HepG2 (cell line): Measurements from ENCODE around the gene C1RL. TPM values are rescaled to one million over a fixed set of nuclear protein-coding genes. Genes with fewer than 3 reads are reported as not detected.
A peak's percentile ranks its signal among the peaks of the same experiment; 100 is the strongest.

Experiments
- AFF4 ChIP-seq: sonication (generic); formaldehyde crosslinking; IDR thresholded peaks from 2 replicates; pipeline ENCODE4 v1.4.0; 2020; ENCODE audit warnings: missing genetic modification reagents
- ASH2L ChIP-seq: fragments of 300-600, 200-600 bp; sonication (generic); IDR thresholded peaks from 2 replicates; pipeline ENCODE4 v1.7.0; 2017; ENCODE audit warnings: low read depth, mild to moderate bottlenecking, moderate library complexity, mixed read lengths, low read length; ENCODE audit not compliant: insufficient read length
- CBX2 ChIP-seq, 2 experiments: fragments of 200-600 bp in 1 of 2; sonication (generic); formaldehyde crosslinking in 1 of 2; IDR thresholded peaks; 2 replicates each; pipeline versions ENCODE4 v1.7.0 to v1.8.1; 2018 to 2022; ENCODE audit warnings: low read depth in 2 of 2, low read length in 1 of 2, mild to moderate bottlenecking in 1 of 2, missing genetic modification reagents in 1 of 2
- HNF1A ChIP-seq, 2 experiments: sonication (generic) in 1 of 2; formaldehyde crosslinking in 1 of 2; IDR thresholded peaks; 2 replicates each; pipeline versions ENCODE4 v1.4.0 to v1.6.1; 2016 to 2020; ENCODE audit warnings: borderline replicate concordance in 1 of 2, low read depth in 1 of 2, mild to moderate bottlenecking in 1 of 2, missing genetic modification reagents in 1 of 2
- HNF4A ChIP-seq: sonication (generic); formaldehyde crosslinking; IDR thresholded peaks from 2 replicates; pipeline ENCODE4 v1.4.0; 2020; ENCODE audit warnings: missing genetic modification reagents
- MAFG ChIP-seq: sonication (generic); formaldehyde crosslinking; IDR thresholded peaks from 2 replicates; pipeline ENCODE4 v1.5.1; 2020; ENCODE audit warnings: mild to moderate bottlenecking, missing genetic modification reagents
- MEF2D ChIP-seq: sonication (generic); formaldehyde crosslinking; IDR thresholded peaks from 2 replicates; pipeline ENCODE4 v1.5.1; 2020; ENCODE audit warnings: mild to moderate bottlenecking, missing genetic modification reagents
- NCOA2 ChIP-seq: sonication (generic); formaldehyde crosslinking; IDR thresholded peaks from 2 replicates; pipeline ENCODE4 v1.8.0; 2022; ENCODE audit warnings: inconsistent platforms
- RXRB ChIP-seq: IDR thresholded peaks from 2 replicates; pipeline ENCODE4 v1.6.1; 2016; ENCODE audit warnings: borderline replicate concordance, missing genetic modification reagents, missing compliant biosample characterization
- THAP11 ChIP-seq: IDR thresholded peaks from 2 replicates; pipeline ENCODE4 v1.6.1; 2016; ENCODE audit warnings: missing biosample characterization, missing genetic modification reagents
- ZBTB26 ChIP-seq: IDR thresholded peaks from 2 replicates; pipeline ENCODE4 v1.6.1; 2016; ENCODE audit warnings: missing compliant biosample characterization, missing genetic modification reagents, borderline replicate concordance
- ZFP91 ChIP-seq: sonication (generic); formaldehyde crosslinking; IDR thresholded peaks from 2 replicates; pipeline ENCODE4 v1.9.0; 2022; ENCODE audit warnings: missing genetic modification reagents, mild to moderate bottlenecking, borderline replicate concordance
- ZNF616 ChIP-seq: sonication (generic); formaldehyde crosslinking; IDR thresholded peaks from 2 replicates; pipeline ENCODE4 v1.5.0; 2020; ENCODE audit warnings: low read depth, mild to moderate bottlenecking, missing genetic modification reagents
- ZNF639 ChIP-seq: conservative IDR thresholded peaks from 2 replicates; pipeline ENCODE4 v1.6.1; 2018; ENCODE audit warnings: missing genetic modification reagents
- polyA plus RNA-seq, 8 experiments: library from polyadenylated mRNA; depleted of rRNA in 3 of 8; stranded (reverse) in 7 of 8; unstranded in 1 of 8; fragments of >200 nt; fragmentation: Illumina TruSeq in 4 of 8; extraction: Trizol in 4 of 8; gene quantifications; 2 replicates each; pipeline versions ENCODE4 v1.2.1 to v1.2.3, GENCODE V29; 2011 to 2016; ENCODE audit warnings: low read depth in 4 of 8, missing spikeins in 1 of 8, mixed read lengths in 1 of 8; ENCODE audit not compliant: insufficient read depth in 1 of 8
- total RNA-seq, 5 experiments: library from RNA; depleted of rRNA; stranded (reverse); fragments of >200 nt; fragmentation: Illumina TruSeq; extraction: Trizol; gene quantifications; 2 replicates each; pipeline ENCODE4 v1.2.3, GENCODE V29; 2016; ENCODE audit warnings: low read depth in 1 of 5

Gene C1RL
- total and polyA plus RNA-seq, 2 of the 13 experiments (the other 11 are each of a cell fraction or from before 2014, with no cell fraction given), result 28.9 to 53.1 TPM

- 0 out of 2 replicates have a peak, but pooled peaks have one; percentile 33 for TF ChIP-seq ZBTB26 (CRISPR knock-in tag)
- TF ChIP-seq ZFP91 (CRISPR knock-in tag), result peak; percentile 35
- TF ChIP-seq ASH2L, result peak; percentile 5
- TF ChIP-seq CBX2 (IDR thresholded peaks at IDR 0.05; ENCODE audit: low read depth, low read length), result no peak
- TF ChIP-seq CBX2 (CRISPR knock-in tag; IDR thresholded peaks at IDR 0.05; ENCODE audit: low read depth), result no peak
- TF ChIP-seq ZNF639 (CRISPR knock-in tag), result no peak
- 0 out of 2 replicates have a peak, but pooled peaks have one; percentile 24 for TF ChIP-seq THAP11 (CRISPR knock-in tag)
- peak; percentile 51; the same call in 1 of the 2 replicates for TF ChIP-seq RXRB (CRISPR knock-in tag)
- peak; percentile 97 for TF ChIP-seq HNF4A (CRISPR knock-in tag)
- peak; percentile 69 for TF ChIP-seq NCOA2
- TF ChIP-seq MEF2D (CRISPR knock-in tag), result peak; percentile 83
- peak; percentile 34; the same call in 1 of the 2 replicates for TF ChIP-seq MAFG (CRISPR knock-in tag)
- no peak for TF ChIP-seq AFF4 (CRISPR knock-in tag)
- peak; percentile 34; the same call in 1 of the 2 replicates for TF ChIP-seq ZNF616 (CRISPR knock-in tag)
- TF ChIP-seq HNF1A (IDR thresholded peaks at IDR 0.05; ENCODE audit: low read depth), result 0 out of 2 replicates have a peak, but pooled peaks have one; percentile 43
- peak; percentile 26; the same call in 1 of the 2 replicates for TF ChIP-seq HNF1A (CRISPR knock-in tag; IDR thresholded peaks at IDR 0.05; ENCODE audit: borderline replicate concordance)
These were observed 19.1 kb upstream of the C1RL start (continued) for GRCh38 chr12:7127916-7128626.
